ENCODE data around the gene DNAJC13.
"Not testable (repeated sequence)": the region's sequence is repeated elsewhere in the genome, so short reads cannot be mapped to it uniquely, and the experiment has no call there.

Gene DNAJC13, protein sequence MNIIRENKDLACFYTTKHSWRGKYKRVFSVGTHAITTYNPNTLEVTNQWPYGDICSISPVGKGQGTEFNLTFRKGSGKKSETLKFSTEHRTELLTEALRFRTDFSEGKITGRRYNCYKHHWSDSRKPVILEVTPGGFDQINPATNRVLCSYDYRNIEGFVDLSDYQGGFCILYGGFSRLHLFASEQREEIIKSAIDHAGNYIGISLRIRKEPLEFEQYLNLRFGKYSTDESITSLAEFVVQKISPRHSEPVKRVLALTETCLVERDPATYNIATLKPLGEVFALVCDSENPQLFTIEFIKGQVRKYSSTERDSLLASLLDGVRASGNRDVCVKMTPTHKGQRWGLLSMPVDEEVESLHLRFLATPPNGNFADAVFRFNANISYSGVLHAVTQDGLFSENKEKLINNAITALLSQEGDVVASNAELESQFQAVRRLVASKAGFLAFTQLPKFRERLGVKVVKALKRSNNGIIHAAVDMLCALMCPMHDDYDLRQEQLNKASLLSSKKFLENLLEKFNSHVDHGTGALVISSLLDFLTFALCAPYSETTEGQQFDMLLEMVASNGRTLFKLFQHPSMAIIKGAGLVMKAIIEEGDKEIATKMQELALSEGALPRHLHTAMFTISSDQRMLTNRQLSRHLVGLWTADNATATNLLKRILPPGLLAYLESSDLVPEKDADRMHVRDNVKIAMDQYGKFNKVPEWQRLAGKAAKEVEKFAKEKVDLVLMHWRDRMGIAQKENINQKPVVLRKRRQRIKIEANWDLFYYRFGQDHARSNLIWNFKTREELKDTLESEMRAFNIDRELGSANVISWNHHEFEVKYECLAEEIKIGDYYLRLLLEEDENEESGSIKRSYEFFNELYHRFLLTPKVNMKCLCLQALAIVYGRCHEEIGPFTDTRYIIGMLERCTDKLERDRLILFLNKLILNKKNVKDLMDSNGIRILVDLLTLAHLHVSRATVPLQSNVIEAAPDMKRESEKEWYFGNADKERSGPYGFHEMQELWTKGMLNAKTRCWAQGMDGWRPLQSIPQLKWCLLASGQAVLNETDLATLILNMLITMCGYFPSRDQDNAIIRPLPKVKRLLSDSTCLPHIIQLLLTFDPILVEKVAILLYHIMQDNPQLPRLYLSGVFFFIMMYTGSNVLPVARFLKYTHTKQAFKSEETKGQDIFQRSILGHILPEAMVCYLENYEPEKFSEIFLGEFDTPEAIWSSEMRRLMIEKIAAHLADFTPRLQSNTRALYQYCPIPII (N-terminal part only)

DNA sequence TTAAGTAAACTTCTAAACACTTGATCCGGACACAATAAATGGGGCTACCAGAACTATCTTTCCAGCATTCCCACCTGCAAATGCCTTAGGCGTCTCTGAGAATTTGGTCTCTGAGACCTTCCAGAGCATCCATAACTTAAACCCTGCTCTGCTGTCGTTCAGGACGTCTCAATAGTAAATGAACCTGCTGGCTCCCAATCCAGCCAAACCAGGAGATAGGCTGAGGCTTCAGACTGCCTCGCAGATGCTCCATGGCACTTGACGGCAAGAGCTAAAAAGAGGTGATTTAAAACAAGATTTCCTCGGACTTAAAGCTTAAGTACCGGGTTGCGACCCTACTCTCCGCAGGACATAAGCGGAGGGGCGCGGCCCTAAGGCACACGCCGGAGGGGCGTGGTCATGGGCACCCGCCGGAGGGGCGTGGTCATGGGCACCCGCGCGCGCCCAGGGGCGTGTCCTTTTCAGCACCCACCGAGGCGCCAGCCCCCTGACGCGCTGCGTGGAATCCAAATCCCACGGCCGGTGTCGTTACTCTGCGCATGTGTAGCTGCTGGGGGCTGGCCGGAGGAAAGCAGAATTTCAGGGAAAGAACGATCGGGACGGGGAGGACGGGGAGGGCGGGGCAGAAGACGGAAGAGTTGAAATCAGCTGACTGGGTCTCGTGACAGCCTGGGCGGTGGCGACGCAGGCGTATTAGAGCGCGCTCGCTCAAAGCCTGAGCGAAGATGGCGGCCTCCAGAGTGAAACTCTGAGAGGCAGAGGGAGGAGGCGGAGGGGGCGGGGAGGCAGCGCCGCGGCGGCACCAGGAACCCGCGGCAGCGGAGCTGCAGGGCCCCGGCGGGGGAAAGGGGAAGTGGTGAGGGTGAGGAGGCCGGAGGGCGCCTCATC is at the start of gene DNAJC13:
DNAJC13 (plus strand) TSS at position 696 of the 888 bp plus-strand sequence. CDS start 17,049 bp downstream, outside the sequence.
- peak; percentile 94 for DNase-seq (ENCODE audit: low spot score)

DNA sequence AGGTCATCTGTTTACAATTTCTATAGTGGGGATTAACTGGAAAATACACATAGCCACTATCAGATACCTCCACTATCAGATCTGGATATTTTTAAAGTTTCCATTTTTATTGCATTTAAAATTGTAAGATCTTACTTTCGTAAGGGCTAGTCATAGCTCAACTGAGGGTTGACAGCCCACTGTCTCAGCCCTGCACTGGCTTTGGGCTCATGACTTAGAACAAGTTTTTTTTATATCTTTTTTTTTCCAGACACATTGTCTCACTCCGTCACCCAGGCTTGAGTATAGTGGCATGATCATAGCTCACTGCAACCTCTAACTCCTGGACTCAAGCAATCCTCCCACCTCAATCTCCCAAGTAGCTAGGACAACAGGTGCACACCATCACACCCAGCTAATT is 48.8 kb upstream of the DNAJC13 start:
- DNase-seq (ENCODE audit: low spot score): no peak

- DNase-seq (ENCODE audit: low spot score): no peak
Observed at GRCh38 chr3:132368962-132369361, 48.3 kb upstream of the DNAJC13 start.

DNA sequence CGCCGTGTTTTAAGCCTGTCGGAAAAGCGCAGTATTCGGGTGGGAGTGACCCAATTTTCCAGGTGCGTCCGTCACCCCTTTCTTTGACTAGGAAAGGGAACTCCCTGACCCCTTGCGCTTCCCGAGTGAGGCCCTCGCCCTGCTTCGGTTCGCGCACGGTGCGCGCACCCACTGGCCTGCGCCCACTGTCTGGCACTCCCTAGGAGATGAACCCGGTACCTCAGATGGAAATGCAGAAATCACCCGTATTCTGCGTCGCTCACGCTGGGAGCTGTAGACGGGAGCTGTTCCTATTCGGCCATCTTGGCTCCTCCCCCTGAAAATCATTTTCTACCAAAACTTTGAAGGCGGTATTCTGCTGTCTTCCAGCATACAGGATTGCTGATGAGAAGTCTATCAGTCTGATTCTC is 40.4 kb upstream of the DNAJC13 start:
- DNase-seq (ENCODE audit: low spot score): not testable (repeated sequence)

DNA sequence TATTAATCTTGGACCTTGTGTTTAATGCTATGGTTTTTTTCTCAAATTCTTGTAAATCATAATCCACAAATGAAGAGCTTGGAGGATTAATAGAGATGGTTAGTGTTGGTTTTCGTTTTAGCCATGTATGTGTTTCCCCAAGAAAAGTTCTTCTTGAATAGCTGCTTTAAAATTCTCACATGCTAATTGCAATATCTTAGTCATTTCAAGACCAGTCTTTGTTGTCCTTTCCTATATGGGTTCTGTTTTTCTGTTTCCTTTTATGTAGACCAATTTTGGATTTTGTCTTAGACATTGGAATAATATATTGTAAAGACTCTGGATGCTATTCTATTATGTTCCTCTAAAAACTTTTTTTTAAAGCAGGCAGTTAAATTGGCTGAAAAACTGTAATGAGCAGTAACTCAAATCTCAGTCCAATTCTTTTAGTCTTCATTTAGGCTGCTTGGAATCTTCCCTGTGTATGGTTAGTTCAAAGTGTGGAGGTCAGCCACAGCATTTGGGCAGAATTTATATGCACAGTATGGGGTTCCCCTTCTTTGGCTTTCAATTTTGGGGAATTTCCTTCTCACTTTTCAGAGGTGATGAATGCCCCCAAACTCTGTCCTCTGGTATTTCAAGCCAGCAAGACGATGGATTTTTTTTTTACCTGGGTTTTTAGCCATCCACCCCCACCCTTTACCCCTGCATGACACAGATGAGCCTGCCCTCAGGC is 39.1 kb upstream of the DNAJC13 start:
- no peak for DNase-seq (ENCODE audit: low spot score)

DNA sequence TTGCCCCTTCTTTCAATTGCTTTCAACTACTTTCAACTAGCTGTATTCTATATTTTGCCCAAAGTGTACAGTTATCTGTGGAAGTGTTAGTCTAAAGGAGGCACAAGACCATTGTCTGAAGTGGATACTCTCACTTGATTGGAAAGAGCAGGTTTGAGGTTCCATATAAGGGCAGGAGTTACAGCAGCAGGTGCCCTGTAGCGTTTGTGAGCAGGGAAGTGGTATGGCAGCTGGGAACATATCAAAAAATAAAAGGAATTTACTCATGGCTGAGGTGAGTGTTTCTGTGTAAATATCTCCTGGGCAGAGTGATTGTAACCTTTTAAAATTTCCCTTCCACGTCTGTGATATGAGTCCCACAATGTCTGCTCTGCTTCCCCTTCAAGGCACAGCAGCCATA is 38.5 kb upstream of the DNAJC13 start:
- no peak for DNase-seq (ENCODE audit: low spot score)

DNA sequence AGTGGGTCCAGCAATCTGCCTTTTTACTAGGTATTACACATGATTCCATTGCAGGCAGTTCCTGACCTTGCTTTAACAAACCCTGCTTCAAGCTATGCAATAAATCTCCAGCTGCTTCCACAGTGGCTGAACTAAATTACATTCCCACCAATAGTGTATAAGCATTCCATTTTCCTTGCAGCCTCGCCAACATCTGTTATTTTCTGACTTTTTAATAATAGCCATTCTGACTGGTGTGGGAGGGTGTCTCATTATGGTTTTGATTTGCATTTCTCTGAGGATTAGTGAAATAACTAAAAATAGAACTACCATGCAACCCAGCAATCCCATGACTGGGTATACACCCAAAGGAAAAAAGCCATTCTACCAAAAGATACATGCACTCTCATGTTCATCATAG is 36.4 kb upstream of the DNAJC13 start:
- DNase-seq (ENCODE audit: low spot score): no peak

GRCh38 chr3:132381348-132381944 is 35.9 kb upstream of the DNAJC13 start:
- no peak for DNase-seq (ENCODE audit: low spot score)

DNA sequence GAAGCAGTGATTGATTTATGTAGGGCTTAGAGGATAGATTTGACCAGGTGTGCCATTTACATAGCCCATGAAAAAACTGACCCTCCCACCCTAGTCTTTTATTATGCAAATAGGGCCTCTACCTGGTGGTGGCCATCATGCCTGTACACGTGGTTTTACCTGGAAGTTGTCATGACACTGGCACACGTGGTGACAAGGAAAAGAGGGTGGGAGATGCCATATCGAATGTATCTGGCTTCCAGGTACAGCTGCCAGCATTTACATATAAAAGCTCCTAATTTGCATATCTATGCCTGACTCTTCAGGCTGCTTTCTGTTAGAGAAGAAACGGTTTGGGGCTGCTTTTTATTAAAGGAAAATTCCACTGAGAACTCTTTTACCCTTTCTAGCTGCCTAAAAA is 35.0 kb upstream of the DNAJC13 start:
- DNase-seq (ENCODE audit: low spot score): no peak

DNA sequence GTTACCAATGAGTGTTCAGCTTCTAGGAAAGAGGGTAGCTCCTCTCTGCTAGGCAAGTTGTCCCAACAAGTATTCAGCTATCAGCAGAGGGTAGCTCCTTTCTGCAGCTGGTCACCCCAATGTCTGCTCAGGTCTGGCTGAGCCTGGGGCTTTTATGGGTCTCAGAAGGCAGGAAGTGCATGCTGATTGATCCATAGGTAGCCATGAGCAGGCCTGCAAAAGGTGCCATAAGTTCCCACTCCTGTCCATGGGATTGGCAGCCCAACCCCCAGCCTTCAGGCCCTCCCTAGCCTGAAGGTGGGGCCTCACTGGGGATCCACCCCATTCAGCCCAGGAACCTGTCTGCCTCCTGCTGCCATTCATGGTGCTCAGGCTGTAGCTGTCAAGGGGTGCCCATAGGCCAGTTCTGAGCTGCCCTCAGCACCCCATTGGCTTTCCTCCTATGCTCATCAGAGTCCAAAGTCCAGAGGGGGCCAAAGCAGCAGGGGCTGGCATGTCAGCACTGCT is 34.6 kb upstream of the DNAJC13 start:
- no peak for DNase-seq (ENCODE audit: low spot score)

- no peak for DNase-seq (ENCODE audit: low spot score)
Observed at GRCh38 chr3:132386259-132386658, 31.0 kb upstream of the DNAJC13 start.

GRCh38 chr3:132392675-132393074 is 24.6 kb upstream of the DNAJC13 start:
- not testable (repeated sequence) for DNase-seq (ENCODE audit: low spot score)

- DNase-seq (ENCODE audit: low spot score): no peak
Observed at GRCh38 chr3:132394320-132394719, 23.0 kb upstream of the DNAJC13 start.

GRCh38 chr3:132395126-132395525 is 22.2 kb upstream of the DNAJC13 start:
- DNase-seq (ENCODE audit: low spot score): no peak

DNA sequence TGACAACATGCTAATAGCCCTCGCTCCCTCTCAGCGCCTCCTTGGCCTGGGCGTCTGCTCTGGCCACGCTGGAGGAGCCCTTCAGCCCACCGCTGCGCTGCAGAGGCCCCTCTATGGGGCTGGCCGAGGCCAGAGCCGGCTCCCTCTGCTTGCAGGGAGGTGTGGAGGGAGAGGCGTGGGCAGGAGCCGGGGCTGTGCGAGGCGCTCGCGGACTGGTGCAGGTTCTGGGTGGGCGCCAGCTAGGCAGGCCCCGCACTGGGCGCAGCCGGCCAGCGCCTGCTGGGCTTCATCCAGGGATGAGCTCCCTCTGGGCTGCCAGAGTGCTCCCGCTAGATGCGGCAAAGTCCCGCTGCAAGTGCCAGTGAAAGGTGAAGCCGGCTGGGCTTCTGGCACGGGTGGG is 21.0 kb upstream of the DNAJC13 start:
- no peak for DNase-seq (ENCODE audit: low spot score)

DNA sequence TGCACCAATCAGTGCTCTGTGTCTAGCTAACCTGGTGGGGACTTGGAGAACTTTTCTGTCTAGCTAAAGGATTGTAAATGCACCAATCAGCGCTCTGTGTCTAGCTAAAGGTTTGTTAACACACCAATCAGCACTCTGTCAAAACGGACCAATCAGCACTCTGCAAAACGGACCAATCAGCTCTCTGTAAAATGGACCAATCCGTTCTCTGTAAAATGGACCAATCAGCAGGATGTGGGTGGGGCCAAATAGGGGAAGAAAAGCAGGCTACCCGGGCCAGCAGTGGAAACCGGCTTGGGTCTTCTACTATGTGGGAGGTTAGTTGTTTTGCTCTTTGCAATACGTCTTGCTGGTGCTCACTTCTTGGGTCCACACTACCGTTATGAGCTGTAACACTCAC is 20.5 kb upstream of the DNAJC13 start:
- not testable (repeated sequence) for DNase-seq (ENCODE audit: low spot score)

DNA sequence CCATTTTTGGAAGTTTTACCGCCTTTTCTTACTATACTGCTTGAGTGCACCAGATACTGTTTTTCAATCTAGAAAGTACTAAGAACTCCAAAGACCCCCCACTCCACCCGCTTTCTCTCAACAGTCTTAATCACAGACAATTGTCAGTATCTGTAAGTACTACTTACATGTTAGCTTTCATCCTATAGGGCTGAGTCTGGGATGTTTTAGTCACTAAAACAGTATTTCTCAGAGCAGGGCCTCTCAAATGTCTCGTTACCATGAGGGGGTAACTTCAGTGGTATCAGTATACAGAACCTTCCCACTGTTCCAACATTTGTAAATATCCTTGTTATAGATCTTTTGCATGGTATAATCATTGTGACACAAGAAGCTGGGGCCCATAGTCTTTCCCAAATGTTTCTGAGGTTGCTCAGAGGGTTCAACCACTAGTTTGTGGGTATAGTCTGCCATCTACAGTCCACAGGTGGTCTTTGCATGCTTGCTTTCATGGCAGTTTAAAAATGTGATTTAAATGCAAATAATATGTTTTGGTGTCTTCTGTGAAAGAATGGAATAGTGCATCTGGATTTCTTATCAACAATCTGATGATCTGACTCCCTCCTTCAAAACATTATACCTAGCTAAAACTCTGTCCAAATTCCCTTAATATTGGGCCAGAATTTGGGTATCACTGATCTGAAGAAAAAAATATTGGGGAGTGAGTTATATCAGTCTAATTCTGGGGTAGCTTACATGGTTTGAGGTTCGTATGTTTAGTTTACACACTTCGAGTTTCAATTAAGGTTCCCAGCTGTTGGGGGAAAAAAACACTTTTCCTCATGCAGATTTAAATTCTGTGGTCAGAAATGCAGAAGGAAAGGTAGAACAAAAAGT is 18.0 kb upstream of the DNAJC13 start:
- DNase-seq (ENCODE audit: low spot score): peak; percentile 37

DNA sequence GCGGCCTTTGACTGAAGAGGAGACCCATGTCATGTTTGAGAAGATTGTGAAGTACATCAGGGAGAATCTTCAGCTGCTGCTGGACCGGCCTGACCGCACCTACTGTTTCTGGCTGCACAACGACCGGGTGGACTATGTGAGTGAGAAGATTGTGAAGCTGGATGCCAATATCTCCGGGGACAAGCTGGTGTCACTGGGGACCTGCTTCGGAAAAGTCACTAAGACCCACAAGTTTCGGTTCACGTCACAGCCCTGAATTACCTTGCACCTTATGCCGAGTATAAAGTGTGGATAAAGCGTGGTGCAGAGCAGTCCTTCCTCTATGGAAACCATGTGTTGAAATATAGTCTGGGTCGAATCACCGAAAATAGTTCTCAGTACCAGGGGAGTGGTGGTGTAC is 16.0 kb upstream of the DNAJC13 start:
- no peak for DNase-seq (ENCODE audit: low spot score)

DNA sequence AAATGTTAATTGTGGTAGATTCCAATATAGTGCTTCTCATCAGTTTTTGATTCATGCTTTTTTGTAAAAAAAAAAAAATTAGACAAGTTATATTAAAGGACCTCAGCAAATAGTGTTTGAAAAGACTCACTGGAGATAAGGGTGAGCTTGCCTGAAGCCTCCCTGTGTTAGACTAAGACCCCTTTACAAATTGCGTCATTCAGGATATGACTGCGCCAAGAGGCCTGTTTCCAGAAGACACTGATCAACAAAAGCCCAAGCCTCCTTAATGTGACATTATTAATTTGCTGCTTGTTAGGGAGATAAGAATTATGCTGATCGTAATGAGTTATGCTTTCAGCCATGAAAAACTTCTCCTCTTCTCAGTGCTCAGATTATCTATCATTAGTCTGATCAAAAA is 13.0 kb upstream of the DNAJC13 start:
- DNase-seq (ENCODE audit: low spot score): no peak

All from putamen (tissue), 1 donor.